Esophagus muscularis mucosa (tissue), 4 donors: Measurements from ENCODE around the gene ATXN2.

ENCODE experiments used
- EP300 ChIP-seq: sonication (generic); formaldehyde crosslinking; IDR thresholded peaks from one replicate; pipeline ENCODE4 v1.6.1; 2017; ENCODE audit warnings: antibody characterized with exemption
- POLR2A ChIP-seq: fragments of 450-650 bp; IDR thresholded peaks from one replicate; pipeline ENCODE4 v1.6.1; 2017; ENCODE audit warnings: antibody characterized with exemption, moderate library complexity, mild to moderate bottlenecking, low read depth
- POLR2AphosphoS5 ChIP-seq, 2 donors: sonication (generic); formaldehyde crosslinking; IDR thresholded peaks; one replicate each; pipeline ENCODE4 v1.6.1; 2017; ENCODE audit warnings: antibody characterized with exemption in 2 of 2
- TF ChIP-seq, protein P1 (sequence below), 3 experiments: fragments of 200-600 bp in 2 of 3; fragments of 450-650 bp in 1 of 3; sonication (generic) in 2 of 3; IDR thresholded peaks; one replicate each; pipeline ENCODE4 v1.5.1; 2017 to 2019; ENCODE audit warnings: antibody characterized with exemption in 3 of 3, mild to moderate bottlenecking in 2 of 3, moderate library complexity in 1 of 3

DNA sequence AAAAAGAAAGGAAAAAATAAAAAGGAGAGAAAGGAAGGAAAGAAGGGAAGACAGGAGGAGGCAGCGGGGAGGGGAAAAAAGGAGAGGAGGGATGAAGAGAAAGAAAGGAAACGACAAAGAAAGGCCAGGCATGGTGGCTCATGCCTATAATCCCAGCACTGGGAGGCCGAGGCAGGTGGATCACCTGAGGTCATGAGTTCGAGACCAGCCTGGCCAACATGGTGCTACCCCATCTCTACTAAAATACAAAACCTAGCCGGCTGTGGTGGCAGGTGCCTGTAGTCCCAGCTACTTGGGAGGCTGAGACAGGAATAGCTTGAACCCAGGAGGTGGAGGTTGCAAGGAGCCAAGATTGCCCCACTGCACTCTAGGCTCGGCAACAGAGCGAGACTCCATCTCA, 18.4 kb downstream of the ATXN2 start:
- TF ChIP-seq, protein P1, sequence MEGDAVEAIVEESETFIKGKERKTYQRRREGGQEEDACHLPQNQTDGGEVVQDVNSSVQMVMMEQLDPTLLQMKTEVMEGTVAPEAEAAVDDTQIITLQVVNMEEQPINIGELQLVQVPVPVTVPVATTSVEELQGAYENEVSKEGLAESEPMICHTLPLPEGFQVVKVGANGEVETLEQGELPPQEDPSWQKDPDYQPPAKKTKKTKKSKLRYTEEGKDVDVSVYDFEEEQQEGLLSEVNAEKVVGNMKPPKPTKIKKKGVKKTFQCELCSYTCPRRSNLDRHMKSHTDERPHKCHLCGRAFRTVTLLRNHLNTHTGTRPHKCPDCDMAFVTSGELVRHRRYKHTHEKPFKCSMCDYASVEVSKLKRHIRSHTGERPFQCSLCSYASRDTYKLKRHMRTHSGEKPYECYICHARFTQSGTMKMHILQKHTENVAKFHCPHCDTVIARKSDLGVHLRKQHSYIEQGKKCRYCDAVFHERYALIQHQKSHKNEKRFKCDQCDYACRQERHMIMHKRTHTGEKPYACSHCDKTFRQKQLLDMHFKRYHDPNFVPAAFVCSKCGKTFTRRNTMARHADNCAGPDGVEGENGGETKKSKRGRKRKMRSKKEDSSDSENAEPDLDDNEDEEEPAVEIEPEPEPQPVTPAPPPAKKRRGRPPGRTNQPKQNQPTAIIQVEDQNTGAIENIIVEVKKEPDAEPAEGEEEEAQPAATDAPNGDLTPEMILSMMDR (IDR thresholded peaks at IDR 0.05): no peak
- TF ChIP-seq POLR2A (no peak), EP300 (no peak), POLR2AphosphoS5 (IDR thresholded peaks at IDR 0.05) (no peak)
